HCT116 (cell line): ENCODE data around the gene PHOX2A. TPM values are rescaled to one million over a fixed set of nuclear protein-coding genes. Genes with fewer than 3 reads are reported as not detected.

Experiments
- ATAC-seq: fragments of 200-7000 bp; cut with Tn5 transposase; 2 replicates; pipeline ENCODE4 v1.9.1; 2020; ENCODE audit warnings: mild to moderate bottlenecking, moderate library complexity
- BruUV-seq: library from RNA; stranded (reverse); fragments of 400-500 nt; replicated peaks from 2 replicates; lab custom pipeline; 2021; lab: Mats Ljungman, UMichigan
- CTCF ChIA-PET: fragments of 300-600 bp; sonication (Branson Sonifier 250); formaldehyde crosslinking; loops from one replicate; lab custom pipeline; 2021; ENCODE audit warnings: antibody characterized with exemption; lab: Charles Lee
- POLR2A ChIA-PET: fragments of 300-600, 350-600 bp; sonication (Branson Sonifier 250); formaldehyde crosslinking; loops from one replicate; lab custom pipeline; 2021; ENCODE audit warnings: antibody characterized with exemption; lab: Charles Lee
- RAD21 ChIA-PET, 2 experiments: fragments of 300-600 bp; sonication (Branson Sonifier 250); formaldehyde crosslinking; loops; one replicate each; lab custom pipeline; 2023; ENCODE audit warnings: low total read pairs in 2 of 2; ENCODE audit not compliant: uncharacterized antibody in 2 of 2, unreplicated experiment in 2 of 2, low non-redundant PET in 1 of 2; lab: Charles Lee
- DNase-seq: peaks from one replicate; pipeline ENCODE4 v3.0.0-alpha.2; 2010; ENCODE audit warnings: low read depth, low spot score
- H2AFZ ChIP-seq: fragments of 200-600 bp; shearing (Covaris generic), sonication (generic); 2 replicates; pipeline ENCODE4 v1.6.1; 2017; ENCODE audit warnings: low read depth, mixed run types, mixed read lengths, antibody characterized with exemption, low read length; ENCODE audit not compliant: poor library complexity, severe bottlenecking
- H3K27ac ChIP-seq: 2 replicates; pipeline ENCODE4 v1.5.1; 2012; ENCODE audit warnings: low read depth, low read length
- H3K27me3 ChIP-seq: fragments of 200-600 bp; sonication (generic); 2 replicates; pipeline ENCODE4 v1.6.1; 2016; ENCODE audit warnings: mixed run types, low read length, mixed read lengths; ENCODE audit not compliant: insufficient read depth
- H3K36me3 ChIP-seq, 2 experiments: fragments of 200-500 bp in 1 of 2; fragments of 200-600 bp in 1 of 2; sonication (Bioruptor generic) in 1 of 2; sonication (generic) in 1 of 2; 2 replicates each; pipeline versions ENCODE4 v1.5.1 to v1.6.1; 2014 to 2016; ENCODE audit warnings: low read length in 2 of 2, inconsistent platforms in 1 of 2, mixed read lengths in 1 of 2, mixed run types in 1 of 2; ENCODE audit not compliant: insufficient read depth in 2 of 2, control insufficient read depth in 1 of 2
- H3K4me1 ChIP-seq, 2 experiments: fragments of 200-600 bp in 1 of 2; sonication (generic) in 1 of 2; 2 replicates each; pipeline versions ENCODE4 v1.5.1 to v1.6.1; 2012 to 2017; ENCODE audit warnings: low read length in 2 of 2, inconsistent platforms in 1 of 2, mild to moderate bottlenecking in 1 of 2, mixed read lengths in 1 of 2, mixed run types in 1 of 2, moderate library complexity in 1 of 2; ENCODE audit not compliant: insufficient read depth in 2 of 2, control insufficient read depth in 1 of 2
- H3K4me2 ChIP-seq: fragments of 200-600 bp; sonication (generic); 2 replicates; pipeline ENCODE4 v1.6.1; 2017; ENCODE audit warnings: mixed run types, low read length, mixed read lengths
- H3K4me3 ChIP-seq, 2 experiments: fragments of 200-600 bp in 1 of 2; sonication (generic) in 1 of 2; replicated peaks in 1 of 2; 2 replicates each; pipeline ENCODE4 v1.5.1; 2011 to 2016; ENCODE audit warnings: low read length in 2 of 2, control low read depth in 1 of 2, low read depth in 1 of 2, mild to moderate bottlenecking in 1 of 2, mixed read lengths in 1 of 2, mixed run types in 1 of 2
- H3K79me2 ChIP-seq: fragments of 200-600 bp; sonication (generic); 2 replicates; pipeline ENCODE4 v1.6.1; 2017; ENCODE audit warnings: mild to moderate bottlenecking, mixed run types, low read length, moderate library complexity, mixed read lengths; ENCODE audit not compliant: insufficient read depth
- H3K9ac ChIP-seq: fragments of 200-600 bp; sonication (generic); 2 replicates; pipeline ENCODE4 v1.6.1; 2016; ENCODE audit warnings: low read length, mixed read lengths
- H3K9me2 ChIP-seq: fragments of 200-600 bp; sonication (generic), shearing (Covaris generic); 2 replicates; pipeline ENCODE4 v1.6.1; 2017; ENCODE audit warnings: mixed run types, mild to moderate bottlenecking, moderate library complexity; ENCODE audit not compliant: insufficient read depth
- H3K9me3 ChIP-seq, 2 experiments: fragments of 200-500 bp in 1 of 2; fragments of 200-600 bp in 1 of 2; sonication (Bioruptor generic) in 1 of 2; sonication (generic) in 1 of 2; 2 replicates each; pipeline ENCODE4 v1.6.1; 2014 to 2017; ENCODE audit warnings: low read length in 2 of 2, mixed read lengths in 2 of 2, inconsistent platforms in 1 of 2, low read depth in 1 of 2, mild to moderate bottlenecking in 1 of 2, mixed run types in 1 of 2, moderate library complexity in 1 of 2; ENCODE audit not compliant: control insufficient read depth in 1 of 2, insufficient read depth in 1 of 2
- H4K20me1 ChIP-seq: fragments of 200-600 bp; sonication (generic), shearing (Covaris generic); 2 replicates; pipeline ENCODE4 v1.6.1; 2017; ENCODE audit warnings: mixed run types, mild to moderate bottlenecking, moderate library complexity; ENCODE audit not compliant: insufficient read depth
- EGR1 ChIP-seq: IDR thresholded peaks from 2 replicates; pipeline ENCODE4 v1.6.1; 2012; ENCODE audit warnings: low read depth
- ELF1 ChIP-seq: IDR thresholded peaks from 2 replicates; pipeline ENCODE4 v1.6.1; 2012; ENCODE audit warnings: low read depth, borderline replicate concordance
- EZH2 ChIP-seq: fragments of 200-600 bp; sonication (generic); IDR thresholded peaks from 2 replicates; pipeline ENCODE4 v1.6.1; 2017; ENCODE audit warnings: antibody characterized with exemption, mixed run types
- EZH2phosphoT487 ChIP-seq: fragments of 200-600 bp; IDR thresholded peaks from 2 replicates; pipeline ENCODE4 v1.6.1; 2018; ENCODE audit warnings: antibody characterized with exemption, borderline replicate concordance
- FOSL1 ChIP-seq: IDR thresholded peaks from 2 replicates; pipeline ENCODE4 v1.6.1; 2012; ENCODE audit warnings: low read depth
- JUND ChIP-seq: IDR thresholded peaks from 2 replicates; pipeline ENCODE4 v1.6.1; 2012
- MAX ChIP-seq: IDR thresholded peaks from 2 replicates; pipeline ENCODE4 v1.6.1; 2012
- POLR2A ChIP-seq: IDR thresholded peaks from 2 replicates; pipeline ENCODE4 v1.7.0; 2011; ENCODE audit warnings: borderline replicate concordance; ENCODE audit not compliant: insufficient read depth, insufficient read length; ENCODE audit errors: extremely low read depth
- REST ChIP-seq: IDR thresholded peaks from 2 replicates; pipeline ENCODE4 v1.6.1; 2012; ENCODE audit warnings: low read depth
- TCF7L2 ChIP-seq: IDR thresholded peaks from 2 replicates; pipeline ENCODE4 v1.7.0; 2011; ENCODE audit warnings: borderline replicate concordance, inconsistent platforms; ENCODE audit not compliant: insufficient read depth, insufficient read length; ENCODE audit errors: extremely low read depth
- ZBTB33 ChIP-seq: IDR thresholded peaks from 2 replicates; pipeline ENCODE4 v1.6.1; 2011; ENCODE audit warnings: mild to moderate bottlenecking, low read length, moderate library complexity; ENCODE audit not compliant: insufficient replicate concordance; ENCODE audit errors: extremely low read depth
- intact Hi-C: fragments of 100-400 bp; cut with micrococcal nuclease; formaldehyde crosslinking; loops from 2 replicates; pipeline ENCODE4 v1.10.0; 2022
- total RNA-seq: library from RNA; stranded (reverse); gene quantifications from one replicate; pipeline ENCODE4 v1.2.1, GENCODE V29; 2021; ENCODE audit not compliant: unreplicated experiment

The PHOX2A gene
- total RNA-seq, 1 experiment from 2014 or later = not detected

GRCh38 chr11:72242141-72242540 is 1.8 kb downstream of the PHOX2A start:
- Histone ChIP-seq H3K9me2 (no peaks in the 10 kb centered on the region), H3K9me3 (no peaks in the 10 kb centered on the region), H3K4me3 (no peak overlapping the region), H3K27me3 (no peaks in the 10 kb centered on the region), H3K9ac (no peak overlapping the region), H4K20me1 (no peaks in the 10 kb centered on the region), H2AFZ (no peak overlapping the region), H3K4me1 (peaks cover 0 to 4% of the 10 kb centered on the region in 2 experiments; a peak in 1 of 4 replicates), H3K4me2 (no peak overlapping the region), H3K79me2 (no peaks in the 10 kb centered on the region), H3K36me3 (peaks cover 2 to 5% of the 10 kb centered on the region in 2 experiments; a peak in 2 of 4 replicates), H3K27ac (no peak overlapping the region)
- ChIA-PET POLR2A (no interaction called here), CTCF (no interaction called here), RAD21 (no interaction called here)
- DNase-seq (no peak), ATAC-seq (no peak)
- intact Hi-C loops = no loop called here
- BruUV-seq = no TSS peak
- no peak for TF ChIP-seq EZH2
- no peak for TF ChIP-seq MAX
- no peak for TF ChIP-seq ZBTB33
- no peak for TF ChIP-seq FOSL1
- no peak for TF ChIP-seq JUND
- TF ChIP-seq REST = no peak
- TF ChIP-seq ELF1 = no peak
- TF ChIP-seq TCF7L2 = no peak
- TF ChIP-seq EZH2phosphoT487 = no peak
- no peak for TF ChIP-seq EGR1
- no peak for TF ChIP-seq POLR2A
